HG03159 (cell line): ENCODE measurements around the gene FRMD5.
"Not testable (repeated sequence)": the region's sequence is repeated elsewhere in the genome, so short reads cannot be mapped to it uniquely, and the experiment has no call there.

Experiments used
- ATAC-seq: cut with Tn5 transposase; IDR thresholded peaks from one replicate; pipeline ENCODE4 v1.9.1; 2021; ENCODE audit warnings: mild to moderate bottlenecking, moderate library complexity; ENCODE audit not compliant: unreplicated experiment

Gene FRMD5

DNA sequence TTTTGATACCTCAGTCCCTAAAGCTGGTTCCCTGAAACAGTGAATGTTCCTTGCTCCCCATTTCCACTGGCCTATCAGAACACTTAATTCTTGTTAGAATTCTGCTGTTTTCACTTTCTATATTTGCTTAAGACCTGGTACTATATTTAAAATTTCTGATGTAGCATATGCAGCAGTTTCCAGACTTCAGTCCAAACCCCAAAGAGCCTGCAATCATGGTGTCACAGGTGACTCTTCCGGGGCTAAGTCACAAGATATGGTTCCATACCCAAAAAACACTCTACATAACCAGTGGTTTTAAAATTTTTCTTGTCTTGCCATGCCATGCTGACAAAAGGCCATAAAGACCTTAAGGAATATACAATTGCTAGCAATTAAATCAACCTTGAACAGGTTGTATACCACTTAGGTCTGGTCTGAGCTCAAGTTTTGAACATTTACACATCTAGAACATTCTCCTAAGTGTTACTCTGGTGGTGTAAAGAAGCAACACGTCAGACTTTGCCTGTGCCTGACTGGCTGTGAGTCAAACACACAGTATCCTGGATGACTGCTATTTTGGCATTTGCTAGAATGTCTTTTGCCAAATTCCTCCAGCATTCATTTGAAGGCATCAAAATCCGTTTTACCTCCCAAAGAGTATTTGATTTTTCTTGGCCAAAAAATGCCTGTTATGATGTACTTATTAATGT is 160.0 kb downstream of the FRMD5 start:
- ATAC-seq: no peak

DNA sequence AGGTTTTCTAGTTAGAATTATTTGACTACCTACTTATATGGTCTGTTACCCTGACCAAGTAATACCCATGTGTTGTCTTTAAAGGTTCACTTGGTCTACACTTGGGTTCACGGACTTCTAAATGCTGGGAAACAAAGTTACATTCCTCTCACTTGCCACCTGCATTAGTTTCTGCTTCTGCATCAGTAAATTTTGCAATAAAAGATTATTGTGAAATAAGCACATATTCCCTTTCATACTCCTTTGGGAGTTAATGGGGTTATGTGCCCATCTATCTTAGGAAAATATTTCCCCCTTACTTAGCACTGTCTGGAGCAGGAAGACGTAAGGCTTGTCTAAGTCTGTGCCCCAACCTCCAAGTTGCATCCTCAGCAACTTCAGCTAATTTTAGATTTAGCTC is 160.7 kb downstream of the FRMD5 start:
- ATAC-seq: no peak

DNA sequence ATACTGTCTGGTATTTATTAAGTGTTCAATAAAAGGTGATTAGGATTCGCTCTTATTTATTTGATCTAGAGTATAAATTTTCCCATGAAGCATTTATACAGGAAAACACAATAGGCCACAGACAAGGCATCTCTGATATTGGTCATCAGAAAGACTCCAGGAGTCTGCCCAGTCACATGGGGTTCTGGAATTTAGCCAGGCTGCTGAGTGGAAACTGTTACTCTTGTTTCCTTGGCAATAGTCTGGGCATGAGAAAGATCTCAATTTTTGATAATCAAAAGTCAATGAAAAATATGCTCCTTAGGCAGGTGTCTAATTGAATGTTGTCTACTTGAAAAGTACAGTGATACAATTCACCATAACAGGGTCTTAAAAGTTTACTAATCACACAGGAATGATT is 161.2 kb downstream of the FRMD5 start:
- ATAC-seq: no peak

DNA sequence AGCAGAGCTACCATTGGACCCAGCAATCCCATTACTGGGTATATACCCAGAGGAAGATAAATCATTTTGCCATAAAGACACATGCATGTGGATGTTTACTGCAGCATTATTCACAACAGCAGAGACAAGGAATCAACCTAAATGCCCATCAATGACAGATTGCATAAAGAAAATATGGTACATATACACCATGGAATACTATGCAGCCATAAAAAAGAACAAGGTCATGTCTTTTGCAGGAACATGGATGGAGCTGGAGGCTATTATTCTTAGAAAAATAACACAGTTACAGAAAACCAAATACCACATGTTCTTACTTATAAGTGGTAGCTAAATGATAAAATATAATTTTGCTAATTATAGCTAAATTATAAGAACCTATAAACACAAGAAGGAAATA is 162.3 kb downstream of the FRMD5 start:
- ATAC-seq: not testable (repeated sequence)

DNA sequence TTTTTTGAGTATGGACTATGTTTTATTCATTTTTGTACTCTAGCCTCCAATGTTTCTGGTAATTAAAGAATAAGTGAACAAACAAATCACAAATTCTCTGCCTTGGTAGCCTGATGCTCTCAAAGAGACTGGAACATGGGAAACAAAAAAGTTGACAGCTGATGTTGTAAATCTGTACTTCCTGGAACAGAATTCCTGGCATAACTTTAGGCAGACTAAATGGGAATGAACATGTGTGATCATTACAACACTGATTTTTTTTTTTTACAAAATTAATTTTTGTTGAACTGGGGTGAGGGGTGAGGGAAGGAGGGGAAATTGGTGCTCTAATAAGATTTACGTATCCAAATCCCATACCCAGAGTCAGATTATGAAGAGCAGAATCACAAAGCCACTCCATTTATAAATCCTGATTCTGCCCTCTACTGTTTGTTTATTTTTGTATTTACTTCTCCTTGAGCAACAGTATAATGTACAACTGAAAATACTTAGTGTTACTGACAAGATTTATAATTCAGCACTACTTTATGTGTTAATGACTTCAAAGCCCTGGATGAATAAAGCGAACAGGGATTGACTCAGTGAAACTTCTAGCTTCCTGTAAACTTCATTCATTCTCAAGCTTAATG is 165.0 kb downstream of the FRMD5 start:
- no peak for ATAC-seq

DNA sequence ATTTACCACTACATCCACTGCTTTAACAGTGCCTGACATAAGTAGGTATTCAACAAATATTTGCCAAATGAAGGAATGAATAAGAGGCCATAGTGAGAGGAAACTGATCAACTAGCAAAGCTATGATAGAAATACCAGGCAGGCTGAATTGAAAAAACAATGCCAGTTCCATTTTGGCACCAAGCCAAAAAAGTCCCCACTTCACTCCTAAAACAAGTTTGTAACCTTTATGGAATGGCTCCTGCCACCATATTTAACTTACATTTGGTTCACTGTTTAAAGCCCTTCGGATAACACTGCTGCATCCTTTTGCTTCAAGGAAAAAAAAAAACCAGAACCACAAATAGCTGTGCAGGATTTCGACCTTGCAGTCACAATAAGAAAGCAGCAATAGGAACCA is 166.1 kb downstream of the FRMD5 start:
- ATAC-seq: no peak

DNA sequence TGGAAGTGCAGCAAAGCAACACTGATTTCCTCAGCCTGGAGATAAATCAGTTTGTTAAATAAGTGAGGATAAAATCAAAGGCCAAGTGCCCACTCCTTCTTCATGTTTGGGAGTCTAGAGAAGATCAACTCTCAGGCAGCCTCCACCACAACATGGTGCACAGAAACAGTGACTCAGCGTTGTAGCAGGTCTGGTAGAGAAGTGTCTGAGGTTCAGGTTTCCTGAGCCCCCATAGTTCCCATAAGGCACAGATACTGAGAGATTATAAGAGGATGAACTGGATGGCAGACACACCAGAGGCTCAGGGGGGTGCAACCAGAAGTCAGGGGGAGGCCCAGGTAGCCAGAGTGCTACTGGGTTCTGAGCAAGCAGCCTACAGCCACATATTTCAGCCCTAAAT is 166.7 kb downstream of the FRMD5 start:
- ATAC-seq: no peak

DNA sequence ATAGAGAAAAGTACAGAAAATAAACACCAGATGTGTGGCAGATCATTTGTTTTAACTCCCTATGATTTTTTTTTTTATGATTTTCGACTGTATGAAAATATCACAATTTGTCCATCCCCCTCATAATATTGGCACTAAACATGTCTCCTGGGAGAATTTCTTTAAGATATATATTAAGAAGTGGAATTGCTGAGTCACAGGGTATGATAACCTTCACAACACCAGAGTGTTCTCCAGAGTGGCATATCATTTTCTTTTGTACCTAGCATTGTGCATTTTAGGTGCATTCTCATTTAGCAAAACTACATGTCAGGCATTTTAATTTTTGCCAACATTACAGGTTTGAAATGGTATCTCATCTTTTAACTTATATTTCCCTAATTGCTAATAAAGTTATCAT is 170.9 kb downstream of the FRMD5 start:
- ATAC-seq: no peak

DNA sequence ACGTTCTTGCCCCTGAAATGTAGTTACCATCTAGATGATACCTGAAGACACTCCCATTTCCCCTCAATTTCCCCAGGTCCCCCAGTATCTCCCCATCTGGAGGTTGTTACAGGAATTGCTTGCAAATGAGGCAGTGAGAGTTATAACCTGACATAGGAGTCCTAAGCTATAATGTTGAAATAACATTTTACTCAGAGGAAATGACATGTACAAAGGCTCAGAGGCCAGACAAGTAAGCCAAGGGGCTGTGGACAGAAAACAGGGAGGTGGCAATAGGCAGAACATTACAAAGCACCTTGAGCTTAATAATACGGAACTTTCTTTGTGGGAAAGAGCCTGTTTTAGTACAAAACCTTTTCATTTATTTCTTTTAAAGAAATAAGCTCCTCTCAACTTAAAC is 171.9 kb downstream of the FRMD5 start:
- ATAC-seq: no peak

DNA sequence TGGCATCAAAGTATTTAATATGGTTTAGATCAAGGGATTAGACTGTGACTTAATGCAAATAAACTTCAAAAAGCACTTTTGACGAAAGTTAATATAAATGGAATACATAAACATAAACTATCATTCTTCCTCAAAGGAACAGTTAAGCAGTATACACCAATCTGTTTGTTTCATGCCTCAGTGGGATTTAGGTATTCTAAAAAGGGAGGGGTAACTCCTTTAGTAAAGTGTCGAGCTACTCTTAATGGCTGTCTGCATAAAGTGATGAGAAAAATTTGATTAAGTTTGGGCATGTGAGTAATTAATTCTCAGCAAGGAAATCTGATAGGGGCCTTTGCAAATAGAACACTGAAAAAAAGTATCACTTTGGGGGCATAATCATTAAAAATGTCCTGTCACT is 176.9 kb downstream of the FRMD5 start:
- ATAC-seq: no peak

DNA sequence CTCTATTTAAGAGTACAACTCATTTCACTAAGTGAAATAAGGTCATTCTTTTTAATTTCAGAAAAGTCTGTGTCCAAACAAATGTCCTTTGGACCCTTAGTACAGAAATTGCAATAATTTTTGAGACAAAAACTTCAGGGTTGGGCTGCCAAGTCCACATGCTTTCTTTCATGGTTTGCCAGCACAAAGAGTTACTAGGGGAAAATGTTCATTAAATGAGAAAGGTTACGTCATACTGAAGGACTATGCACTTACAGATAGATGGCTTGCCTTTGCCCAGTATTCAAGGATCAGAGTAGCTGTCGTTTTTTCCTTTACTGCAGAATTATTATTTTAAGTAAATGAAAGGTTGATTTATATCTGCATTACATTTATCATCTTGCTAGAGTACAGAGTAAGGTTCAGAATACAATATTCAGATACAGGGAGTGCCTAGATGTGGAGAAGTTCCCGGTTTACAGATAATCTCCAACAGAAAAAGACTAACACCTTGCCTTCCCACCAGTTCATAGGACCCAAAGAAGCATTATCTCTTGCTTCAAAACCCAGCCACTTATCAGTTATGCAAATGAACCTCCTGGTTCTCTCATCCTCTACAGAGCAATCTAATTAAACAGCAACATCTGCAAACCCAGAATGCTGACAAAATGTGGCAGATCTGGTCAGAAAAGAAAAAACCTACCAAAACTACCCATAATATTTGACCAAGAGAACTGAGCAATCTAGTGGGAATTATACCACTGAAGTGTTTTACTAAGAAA is 179.3 kb downstream of the FRMD5 start:
- ATAC-seq: no peak

DNA sequence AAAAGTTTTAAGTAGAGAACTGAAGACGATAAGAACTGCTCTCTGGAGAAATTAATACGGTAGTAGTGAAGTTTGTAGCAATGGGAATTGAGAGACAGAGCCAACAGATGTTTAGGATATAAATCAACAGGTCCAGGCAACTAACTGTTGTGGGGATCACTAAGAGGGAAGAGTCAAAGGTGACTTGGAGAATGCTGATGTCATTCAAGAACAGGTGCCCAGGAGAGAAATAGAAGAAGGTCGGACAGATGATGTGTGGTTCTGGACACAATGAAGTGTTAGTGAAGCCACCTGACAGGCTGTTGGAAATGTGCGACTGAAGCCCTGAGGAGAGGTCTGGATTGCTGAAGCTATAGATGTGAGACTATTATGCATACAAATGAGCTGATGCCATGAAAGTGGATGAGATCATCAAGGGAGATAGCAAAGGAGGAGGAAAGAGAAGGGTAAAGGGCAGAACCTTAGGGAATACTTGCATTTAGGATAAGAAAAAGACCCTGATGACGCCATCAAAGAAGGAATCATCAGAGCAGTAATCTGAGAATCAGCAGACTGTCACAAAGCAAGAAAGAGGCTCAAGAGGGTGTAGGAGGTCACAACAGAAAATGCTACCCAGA is 183.7 kb downstream of the FRMD5 start:
- ATAC-seq: no peak

DNA sequence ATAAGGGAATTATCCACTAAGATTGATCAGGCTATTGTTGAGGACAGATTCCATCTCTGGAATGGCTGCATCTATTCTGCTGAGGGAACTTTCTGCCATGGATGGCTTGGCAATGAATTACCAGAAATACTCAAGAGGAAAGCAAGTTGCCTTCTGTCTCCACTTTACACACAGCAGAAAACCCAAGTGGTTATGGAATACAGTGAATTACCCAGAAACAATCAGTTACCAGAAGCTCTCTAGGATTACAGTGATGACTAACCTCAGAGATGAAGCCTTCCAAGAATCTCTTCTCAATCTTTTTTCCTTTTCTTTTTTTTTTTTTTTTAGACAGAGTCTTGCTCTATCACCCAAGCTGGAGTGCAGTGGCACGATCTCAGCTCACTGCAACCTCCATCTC is 185.0 kb downstream of the FRMD5 start:
- no peak for ATAC-seq

DNA sequence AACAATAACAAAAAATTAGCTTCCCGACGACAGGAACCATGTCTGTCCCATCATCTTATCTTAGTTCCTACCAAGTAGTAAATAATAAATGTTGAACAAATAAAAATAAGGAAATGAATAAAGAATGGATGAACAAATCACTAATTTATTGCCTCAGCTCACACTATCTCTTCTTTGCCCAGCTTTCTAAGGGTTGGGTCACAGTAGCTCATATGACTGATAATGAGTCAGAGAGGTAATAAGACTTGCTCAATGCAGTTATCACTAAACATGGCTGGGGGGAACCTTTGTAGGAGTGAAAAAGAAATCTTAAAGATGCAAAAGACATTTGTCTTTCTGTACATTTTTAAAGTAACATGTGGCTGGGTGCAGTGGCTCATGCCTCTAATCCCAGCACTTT is 186.0 kb downstream of the FRMD5 start:
- ATAC-seq: no peak

DNA sequence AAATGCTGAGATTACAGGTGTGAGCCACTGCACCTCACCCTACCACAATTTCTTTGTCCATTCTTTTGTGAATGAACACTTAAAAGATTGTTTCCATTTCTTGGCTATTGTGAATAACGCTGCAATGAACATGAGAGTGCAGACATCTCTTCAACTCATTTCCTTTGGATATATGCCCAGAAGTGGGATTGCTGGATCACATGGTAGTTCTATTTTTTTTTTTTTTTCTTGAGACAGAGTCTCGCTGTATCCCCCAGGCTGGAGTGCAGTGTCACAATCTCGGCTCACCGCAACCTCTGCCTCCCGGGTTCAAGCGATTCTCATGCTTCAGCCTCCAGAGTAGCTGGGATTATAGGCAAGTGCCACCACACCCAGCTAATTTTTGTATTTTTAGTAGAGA is 194.8 kb downstream of the FRMD5 start:
- ATAC-seq: not testable (repeated sequence)

DNA sequence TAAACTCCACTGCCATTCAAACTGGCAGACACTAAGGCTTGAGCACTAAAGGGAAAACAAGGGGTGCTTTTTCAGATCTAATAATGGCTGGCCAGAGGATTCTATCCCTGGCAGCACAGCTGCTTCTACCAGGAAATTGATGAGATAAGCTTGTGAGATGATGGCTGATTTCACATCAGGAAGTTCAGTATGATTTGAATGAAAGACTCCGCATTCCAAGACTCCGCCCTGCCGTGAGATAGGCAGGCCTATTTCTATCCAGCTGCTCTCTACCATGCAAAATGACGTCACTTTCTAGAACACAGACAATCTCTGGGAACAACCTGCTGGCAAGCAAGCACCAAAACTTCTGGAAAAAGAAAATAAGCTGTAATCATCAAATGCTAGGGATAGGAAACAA is 196.5 kb downstream of the FRMD5 start:
- no peak for ATAC-seq

DNA sequence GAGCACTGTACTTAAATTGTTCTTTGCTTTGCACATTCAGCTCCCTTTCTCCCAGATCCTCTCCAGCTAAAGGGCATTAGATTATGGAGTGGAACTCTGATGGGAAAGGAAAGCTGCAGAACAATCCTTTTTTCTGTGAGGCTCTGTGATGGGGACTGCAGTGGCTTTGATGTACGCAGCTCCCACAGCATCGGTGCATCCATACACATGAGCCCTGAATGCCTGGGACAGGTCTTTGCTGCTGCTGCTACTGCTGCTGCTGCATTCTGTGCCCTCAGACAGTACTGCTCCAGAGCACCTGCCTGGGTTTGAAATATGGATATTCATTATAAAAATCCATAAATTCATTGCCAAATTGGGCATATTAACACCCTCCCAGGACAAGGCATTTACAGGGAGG is 203.9 kb downstream of the FRMD5 start:
- no peak for ATAC-seq

DNA sequence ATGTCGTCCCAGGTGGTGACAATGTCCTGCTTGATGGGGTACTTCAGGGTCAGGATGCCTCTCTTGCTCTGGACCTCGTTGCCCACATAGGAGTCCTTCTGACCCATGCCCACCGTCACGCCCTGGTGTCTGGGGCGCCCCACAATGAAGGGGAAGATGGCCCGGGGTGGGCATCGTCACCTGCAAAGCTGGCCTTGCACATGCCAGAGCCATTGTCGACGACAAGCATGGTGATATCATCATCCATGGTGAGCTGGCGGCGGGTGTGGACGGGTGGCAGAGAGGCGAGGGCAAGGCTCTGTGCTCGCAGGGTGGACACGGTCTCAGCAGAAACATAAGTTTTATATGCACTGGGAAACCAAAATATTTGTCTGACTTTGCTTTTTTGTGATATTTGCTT is 205.1 kb downstream of the FRMD5 start:
- no peak for ATAC-seq

DNA sequence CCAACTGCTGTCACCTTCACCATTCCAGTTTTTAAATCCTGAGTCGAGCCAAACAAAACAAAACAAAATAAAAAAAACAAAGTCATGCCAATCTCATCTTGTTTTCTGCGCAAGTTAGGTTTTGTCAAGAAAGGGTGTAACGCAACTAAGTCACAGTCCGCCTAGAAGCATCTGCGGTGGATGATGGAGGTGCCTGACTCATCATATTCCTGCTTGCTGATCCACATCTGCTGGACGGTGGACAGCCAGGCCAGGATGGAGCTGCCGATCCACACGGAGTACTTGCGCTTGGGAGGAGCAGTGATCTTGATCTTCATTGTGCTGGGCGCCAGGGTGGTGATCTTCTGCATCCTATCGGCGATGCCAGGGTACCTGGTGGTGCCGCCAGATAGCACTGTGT is 206.2 kb downstream of the FRMD5 start:
- ATAC-seq: no peak

DNA sequence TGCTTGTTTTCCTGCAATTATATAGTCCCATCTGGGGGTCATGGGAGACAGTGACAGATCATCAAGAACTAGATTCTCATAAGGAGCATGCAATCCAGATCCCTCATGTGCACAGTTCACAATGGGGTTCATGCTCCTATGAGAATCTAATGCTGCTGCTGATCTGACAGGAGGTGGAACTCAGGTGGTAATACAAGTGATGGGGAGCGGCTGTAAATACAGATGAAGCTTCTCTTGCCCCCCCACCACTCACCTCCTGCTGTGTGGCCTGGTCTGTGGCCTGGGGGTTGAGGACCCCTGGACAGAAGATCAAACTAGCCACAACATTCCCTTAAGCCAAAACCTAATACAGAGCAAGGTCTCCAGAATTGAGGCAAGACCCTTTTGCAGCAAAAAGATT is 207.1 kb downstream of the FRMD5 start:
- ATAC-seq: no peak

DNA sequence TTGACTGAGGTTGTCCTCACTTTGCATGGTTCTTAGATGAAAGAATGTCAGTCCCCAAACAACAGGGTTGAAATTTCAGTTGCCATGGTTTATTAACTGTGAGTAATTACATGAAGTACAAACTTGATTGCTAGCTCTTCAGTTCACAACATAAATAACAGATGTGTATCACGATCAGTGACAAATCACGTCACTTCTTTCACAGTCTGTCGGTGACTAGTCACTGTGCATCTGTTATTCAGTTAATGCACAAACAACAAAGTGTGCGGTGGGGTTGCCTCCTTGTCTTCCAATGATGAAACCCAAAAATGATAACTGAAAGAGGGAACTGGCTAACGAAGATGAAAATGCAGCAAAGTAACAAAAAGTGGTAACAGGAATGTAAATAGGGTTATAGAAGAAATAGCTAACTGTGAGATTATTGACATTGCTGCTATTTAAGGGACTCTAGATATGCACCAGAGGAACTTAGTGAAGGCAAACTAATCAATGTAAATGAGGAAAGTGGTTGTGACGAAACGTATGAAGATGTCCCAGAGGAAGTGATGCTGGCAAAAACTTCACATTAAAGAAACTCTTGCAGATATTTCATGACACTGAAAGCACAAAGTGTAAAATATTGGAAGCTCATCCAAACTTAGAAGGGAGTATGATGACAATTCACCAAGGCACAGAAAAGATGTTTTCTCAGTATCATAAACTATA is 208.9 kb downstream of the FRMD5 start:
- no peak for ATAC-seq
